SKM-1 (cell line): ENCODE results near the gene TTLL7.
A peak's percentile ranks its signal among the peaks of the same experiment; 100 is the strongest.
"Not testable (repeated sequence)": the region's sequence is repeated elsewhere in the genome, so short reads cannot be mapped to it uniquely, and the experiment has no call there.

ENCODE experiments used
- DNase-seq: peaks from one replicate; lab custom pipeline; 2025; ENCODE audit not compliant: unreplicated experiment; lab: John Stamatoyannopoulos, UW

TTLL7 gene

DNA sequence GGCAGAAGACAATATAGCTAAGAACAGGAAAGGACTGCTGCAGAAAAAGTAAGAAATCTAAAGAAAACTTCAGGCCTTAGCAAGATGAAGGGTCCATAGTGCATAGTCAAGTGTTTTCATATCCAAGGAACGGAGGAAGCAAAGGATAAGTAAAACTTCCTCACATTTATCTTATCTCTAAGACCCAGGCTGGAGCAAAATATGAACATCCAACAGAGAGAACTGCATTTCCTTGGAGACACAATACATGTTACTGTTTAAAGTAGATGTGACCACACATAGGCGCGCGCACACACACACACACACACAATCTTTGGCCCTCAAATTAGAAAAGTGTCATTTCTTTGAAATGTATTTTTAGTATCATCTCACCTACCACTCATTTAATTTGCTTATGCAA is 66.7 kb downstream of the TTLL7 start:
- no peak for DNase-seq

DNA sequence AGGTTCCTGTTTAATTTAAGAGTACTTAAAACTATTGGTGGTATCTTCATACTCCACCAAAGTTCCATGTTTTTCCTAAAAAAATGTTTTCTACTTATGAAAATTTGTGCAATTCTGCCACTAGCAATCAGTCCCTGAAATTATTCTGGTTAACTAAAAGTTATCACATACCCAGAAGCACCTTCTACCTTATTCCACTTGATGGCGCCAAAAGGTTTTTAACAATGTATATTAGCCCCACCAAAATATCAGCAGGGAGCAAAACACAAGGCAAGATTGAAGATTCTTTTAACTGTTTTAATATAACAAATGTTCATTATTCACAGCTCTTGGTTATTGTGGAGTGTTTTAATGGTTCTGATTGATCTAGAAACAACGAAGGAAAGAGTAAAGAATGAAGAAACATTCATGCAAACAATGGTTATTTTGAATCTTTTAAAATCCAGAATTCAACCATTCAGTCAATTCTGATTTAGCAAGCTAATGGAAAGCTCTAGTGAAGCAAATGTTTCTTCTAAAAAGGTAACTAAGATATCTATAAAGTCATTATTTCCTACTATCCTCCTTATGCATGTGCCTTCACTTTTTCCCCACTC is 67.2 kb downstream of the TTLL7 start:
- DNase-seq: peak; percentile 46

DNA sequence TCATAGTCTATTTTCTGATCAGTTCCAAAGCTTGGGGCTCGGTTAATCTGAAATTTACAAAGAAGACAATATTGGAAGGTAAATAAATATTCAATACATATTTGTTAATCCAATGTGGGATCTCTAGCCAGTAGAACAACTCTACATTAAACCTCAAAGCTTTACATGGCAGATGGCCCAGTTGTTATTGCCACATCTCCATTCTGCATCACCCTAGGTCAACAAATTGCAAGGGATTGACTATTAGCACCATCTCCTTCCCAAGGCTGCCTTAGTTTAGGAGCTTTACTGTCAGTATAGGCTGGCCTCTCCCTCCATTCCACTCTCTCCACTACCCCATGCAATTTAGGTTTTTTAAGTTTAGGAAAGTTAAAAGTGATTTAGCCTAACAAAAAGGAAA is 69.7 kb downstream of the TTLL7 start:
- no peak for DNase-seq

DNA sequence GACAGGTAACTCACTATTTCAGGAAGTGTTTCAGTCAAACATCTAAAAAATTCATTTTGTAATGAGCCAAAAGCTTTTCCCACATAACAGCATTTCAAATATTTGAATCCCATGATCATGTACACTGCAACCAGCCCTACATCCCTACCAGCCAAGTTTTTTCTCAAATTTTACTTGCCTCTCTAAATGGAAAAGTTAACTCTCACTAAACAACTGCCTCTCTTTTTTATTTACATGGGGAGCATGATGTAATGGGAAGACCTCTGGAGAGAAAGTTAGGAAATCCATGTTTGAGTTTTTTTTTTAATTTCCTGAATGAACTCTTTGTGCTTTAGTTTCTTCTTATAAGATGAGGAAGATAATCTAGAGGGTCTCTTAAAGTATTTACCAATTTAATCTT is 70.5 kb downstream of the TTLL7 start:
- no peak for DNase-seq

DNA sequence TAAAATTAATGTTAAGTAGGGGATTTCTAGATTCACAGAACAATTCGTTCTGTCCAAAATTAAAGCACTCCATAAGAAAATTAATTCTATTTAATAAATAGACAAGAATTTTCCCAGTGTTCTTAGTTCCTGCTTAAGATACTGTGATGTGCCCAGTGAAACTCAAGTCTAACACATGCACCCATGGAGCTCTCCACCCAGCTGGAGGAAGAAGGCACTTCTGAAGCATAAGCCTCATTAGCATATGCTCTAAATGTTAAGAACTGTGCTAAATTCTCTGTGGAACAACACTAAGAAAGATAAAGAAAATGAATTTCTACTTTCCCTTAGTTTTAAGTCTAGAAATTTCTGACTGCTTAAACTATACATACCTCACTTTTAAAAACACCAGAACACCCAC is 71.2 kb downstream of the TTLL7 start:
- DNase-seq: no peak

DNA sequence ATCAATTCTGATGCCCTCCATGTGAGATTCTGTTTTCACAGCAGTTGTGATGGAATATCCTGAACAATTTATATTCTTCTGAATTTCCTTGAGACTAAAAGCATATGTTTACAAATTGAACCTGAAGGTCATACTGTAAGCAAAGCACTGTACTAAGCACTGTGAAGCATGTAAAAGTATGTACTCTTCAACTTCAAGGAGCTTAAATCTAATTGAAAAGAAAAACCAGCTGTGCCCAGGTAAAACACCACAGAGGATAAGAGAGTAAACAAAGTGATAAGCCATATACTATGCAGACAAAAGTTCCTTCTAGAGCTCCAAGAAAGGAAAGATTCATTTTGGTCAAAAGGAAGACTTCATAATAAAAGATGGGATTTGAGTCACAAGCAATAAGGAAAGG is 71.9 kb downstream of the TTLL7 start:
- no peak for DNase-seq

DNA sequence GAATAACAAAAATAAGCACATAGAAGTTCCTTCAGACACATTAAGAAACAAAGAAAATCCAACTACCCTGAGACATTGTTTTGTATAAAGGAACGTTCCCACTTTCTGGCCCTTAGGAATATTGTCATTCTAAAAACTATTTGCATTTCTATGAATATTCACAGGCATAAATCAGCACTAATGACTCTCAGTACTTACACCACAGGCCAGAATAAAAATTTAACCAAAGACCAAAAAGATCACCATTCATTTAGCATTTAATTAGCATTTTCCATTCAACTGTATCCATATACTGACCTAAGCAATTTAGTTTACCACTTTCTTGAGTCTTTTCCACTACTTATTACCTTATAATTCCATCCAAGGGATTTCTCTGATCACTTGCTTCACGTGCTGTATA is 75.4 kb downstream of the TTLL7 start:
- no peak for DNase-seq

DNA sequence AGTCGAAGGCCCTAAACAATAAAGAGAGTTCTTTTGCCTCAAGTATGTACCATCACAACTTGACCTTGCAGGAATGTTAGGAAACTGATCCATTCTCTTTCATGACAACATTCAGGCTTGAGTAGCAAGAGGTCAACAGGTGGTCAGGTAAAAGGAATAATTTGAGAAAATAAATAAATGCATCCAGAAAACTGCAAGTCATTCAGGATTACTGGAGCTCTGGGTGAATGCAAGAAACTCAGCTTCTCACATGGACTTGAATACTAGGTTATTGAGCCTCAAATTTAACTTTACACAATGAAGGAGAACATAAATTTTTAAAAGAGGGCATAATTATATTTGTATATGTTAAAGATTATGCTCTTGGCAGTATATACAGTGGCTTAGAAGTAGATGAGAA is 76.5 kb downstream of the TTLL7 start:
- no peak for DNase-seq

DNA sequence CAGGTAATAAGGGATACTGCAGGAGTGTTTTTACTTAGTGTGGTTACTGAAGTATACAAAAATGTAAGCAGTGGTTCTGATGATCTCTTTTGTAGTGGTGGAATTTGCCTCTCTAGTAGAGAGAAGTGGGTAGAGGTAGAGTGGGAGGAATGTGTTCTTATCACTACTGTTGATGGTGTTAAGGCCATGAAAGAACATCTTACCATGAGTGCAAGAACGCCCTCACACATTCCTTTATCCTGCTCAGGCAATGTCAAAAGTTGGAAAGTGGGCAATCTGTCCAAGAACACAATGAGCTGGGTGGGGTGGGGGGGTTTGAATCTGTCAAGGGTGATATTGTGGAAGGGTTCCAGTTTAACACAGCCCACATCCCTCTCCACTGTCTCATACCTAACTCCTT is 78.6 kb downstream of the TTLL7 start:
- no peak for DNase-seq

DNA sequence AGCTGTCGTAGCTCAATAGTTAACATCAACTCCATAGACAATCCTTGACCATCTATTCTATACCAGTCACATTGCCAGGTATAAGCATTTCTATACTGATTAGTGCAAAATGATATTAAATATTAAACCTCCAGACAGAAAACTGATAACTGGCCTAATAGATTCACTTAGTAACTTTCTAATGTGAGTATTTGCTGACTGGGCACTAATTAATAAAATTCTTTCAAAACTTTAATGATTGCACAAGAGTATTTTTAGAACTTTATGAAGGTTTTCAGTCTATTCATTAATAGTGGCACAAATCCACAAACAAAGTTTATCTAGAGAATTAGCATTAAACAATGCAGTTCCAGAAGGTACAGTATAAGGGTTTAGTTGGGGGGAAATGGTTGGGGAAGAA is 79.1 kb downstream of the TTLL7 start:
- no peak for DNase-seq

DNA sequence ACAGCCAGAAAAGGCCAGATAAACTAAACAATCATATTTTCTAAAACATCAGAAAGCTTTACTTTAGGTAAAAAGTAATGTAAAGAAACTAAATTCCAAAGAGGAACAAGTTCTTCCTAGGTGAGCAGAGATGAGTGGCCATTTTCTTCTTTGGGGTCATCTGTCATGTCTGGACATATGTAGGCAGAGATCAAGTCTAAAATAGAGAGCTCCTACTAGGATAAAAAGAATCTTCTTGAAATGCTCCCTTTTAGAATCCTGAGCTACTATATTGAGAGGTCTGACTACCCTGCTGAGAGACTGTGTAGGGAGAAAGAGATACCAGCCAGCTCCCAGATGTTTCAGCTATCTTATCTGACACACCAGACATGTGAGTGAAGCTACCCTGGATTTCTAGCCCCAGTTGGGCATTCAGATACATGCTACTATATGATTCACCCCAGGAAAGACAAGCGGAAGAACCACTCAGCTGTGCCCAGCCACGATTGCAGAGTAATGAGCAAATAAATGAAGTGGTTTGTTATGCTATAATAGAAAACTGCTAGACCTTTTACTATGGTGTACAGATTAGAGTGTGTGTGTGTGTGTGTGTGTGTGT is 80.1 kb downstream of the TTLL7 start:
- DNase-seq: no peak

DNA sequence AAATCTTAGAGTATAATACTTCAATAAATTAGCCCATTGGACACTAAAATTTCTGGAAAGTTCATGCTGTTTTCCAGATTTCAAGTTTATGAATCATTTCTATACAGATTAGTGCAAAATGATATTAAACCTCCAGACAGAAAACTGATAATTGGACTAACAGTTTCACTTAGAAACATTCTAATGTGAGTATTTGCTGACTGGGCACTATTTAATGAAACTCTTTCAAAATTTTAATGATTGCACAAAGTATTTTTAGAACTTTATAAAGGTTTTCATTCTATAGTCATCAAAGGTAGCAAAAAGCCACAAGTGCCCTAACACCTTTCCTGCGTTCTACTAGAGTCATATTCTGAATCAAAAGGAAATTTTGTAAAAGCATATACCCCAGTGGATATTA is 81.0 kb downstream of the TTLL7 start:
- no peak for DNase-seq

DNA sequence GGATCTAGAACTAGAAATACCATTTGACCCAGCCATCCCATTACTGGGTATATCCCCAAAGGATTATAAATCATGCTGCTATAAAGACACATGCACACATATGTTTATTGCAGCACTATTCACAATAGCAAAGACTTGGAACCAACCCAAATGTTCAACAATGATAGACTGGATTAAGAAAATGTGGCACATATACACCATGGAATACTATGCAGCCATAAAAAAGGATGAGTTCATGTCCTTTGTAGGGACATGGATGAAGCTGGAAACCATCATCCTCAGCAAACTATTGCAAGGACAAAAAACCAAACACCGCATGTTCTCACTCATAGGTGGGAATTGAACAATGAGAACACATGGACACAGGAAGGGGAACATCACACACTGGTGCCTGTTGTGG is 82.8 kb downstream of the TTLL7 start:
- DNase-seq: not testable (repeated sequence)

DNA sequence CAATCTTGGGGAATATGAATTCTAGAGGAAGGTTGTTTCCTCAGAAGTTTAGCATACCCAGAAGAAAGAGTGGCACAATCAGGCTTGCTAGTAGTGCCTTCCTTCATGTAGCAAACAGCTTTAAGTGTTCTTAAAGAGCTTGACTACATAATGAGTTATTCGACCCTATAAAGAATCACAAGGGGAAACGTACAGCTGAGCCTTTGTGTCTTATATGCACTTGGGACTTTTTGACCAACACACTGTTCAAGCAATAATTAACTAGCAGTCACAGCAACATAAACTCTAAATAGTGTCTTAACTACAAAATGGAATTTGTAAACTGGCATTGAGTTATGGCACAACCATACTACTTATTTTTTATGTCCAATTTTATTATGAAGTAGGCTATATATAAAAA is 86.1 kb downstream of the TTLL7 start:
- no peak for DNase-seq

DNA sequence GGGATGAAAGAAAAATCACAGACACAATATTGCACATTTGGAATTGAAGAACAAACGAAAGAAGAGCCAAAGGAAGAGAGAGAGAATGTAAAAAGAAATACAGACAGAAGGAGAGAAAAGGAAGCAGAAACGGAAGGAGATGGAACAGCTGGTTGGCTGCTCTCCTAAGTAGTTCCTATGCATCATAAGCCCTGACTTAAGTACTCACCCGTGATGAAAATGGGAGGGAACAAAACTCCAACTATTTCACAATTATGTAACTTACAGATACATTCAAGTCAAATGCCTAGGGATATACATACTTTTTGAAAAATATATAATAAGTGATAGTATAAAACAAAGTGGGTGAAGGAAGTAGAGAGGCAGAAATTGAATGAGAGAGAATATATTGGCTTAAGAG is 88.5 kb downstream of the TTLL7 start:
- no peak for DNase-seq

DNA sequence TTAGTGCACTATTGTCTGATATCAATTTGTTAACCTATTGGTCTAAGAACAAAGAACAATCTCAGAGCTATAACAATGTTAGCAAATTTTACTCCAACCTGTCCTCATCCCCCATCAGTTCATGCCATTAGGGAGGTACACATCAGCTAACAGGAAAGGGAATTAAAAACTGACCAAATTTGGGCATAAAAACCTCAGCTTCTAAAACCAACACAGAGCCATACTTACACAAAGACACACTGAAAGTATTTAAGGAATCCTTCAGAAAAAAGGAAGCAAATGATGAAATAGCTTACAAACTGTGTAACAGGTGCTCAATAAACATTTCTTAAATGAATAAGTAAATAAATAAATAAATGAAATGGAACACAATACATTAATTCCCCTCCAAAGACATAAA is 89.2 kb downstream of the TTLL7 start:
- no peak for DNase-seq

DNA sequence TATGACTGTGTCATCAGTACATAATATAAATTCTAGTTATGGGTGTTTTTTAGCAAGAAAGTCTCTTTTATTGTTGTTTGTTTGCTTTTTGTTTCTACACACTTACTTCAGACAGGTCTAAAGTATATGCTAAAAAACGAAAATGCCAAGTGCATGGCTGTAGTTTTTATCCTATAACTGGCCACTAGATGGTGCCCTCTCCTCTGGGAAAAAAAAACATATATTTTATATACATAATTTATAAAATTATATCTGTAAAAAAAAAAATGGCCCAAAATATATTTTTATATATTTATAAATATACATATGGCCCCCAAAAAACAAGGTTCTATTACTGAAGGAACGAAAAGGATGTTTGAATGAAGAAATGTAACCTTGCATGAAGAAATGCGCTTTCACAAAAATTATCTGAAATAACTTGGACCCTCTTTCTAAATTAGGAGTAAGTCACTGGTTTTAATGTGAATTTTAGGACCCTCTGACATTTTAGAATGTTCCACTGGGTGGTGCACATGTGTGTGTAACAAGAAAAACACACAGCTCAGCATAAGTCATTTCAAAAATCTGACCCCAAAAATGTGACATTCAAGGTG is 93.5 kb downstream of the TTLL7 start:
- no peak for DNase-seq

DNA sequence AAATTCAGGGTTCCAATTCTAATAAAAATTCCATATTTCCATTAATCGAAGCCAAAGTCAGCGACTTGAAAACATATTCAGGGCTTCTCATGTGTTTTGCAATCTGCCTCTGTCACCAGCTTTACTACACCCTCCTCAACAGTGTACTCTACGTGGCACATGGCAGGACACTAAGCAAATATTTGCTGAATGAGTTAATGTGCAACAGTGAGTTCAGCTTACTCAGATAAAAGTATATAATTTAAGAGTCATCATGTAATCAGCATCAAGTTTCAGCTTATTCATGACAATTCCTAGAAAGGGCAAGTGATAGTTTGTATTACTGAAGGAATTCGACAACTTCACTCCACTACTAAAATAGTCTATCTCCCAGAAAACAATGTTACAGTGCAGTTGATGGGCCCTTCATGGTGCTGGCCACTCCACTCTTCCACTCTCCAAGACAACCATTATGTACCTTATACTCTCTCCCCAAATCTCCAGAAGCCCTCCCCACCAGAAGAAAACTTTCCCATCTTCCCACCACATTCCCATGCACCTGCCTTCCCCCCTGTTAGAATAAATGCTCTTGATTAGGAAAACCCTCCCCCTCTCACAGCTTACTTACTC is 97.3 kb downstream of the TTLL7 start:
- no peak for DNase-seq

DNA sequence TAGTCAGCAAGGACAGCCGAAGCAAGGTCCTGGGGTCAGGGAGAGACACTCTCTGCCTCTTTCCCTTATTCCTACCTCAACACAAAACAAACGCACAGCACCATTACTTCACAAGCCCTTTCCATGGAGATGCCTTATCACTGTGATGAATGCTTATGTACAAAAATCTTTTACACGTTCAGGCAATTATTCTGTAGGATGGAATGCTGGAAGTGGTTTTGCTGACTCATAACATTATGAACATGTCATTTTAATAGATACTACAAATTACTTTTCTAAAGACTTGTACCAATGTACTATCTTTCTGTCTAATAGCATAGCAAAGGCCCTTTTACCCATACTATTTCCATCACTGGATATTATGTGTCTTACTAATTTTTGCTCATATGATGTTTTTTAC is 98.4 kb downstream of the TTLL7 start:
- no peak for DNase-seq

DNA sequence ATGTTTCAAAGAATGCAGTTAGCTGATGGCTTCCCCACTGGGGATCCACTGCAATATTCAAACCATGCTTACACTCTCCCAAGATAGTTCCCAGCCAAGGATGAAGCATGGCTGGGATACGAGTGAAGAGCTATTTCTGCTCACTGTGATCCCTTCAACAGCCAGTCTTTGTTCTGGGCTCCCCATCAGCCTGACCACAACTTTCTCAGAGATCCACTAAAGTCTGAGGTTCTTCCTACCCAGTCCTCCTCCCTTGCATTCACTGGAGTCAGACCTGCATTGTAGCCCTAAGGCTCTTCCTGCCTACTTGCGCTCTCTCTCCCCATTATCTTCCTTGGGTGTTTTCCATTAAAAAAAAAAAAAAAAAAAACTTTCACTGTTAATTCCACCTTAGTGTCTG is 101.4 kb downstream of the TTLL7 start:
- DNase-seq: no peak

DNA sequence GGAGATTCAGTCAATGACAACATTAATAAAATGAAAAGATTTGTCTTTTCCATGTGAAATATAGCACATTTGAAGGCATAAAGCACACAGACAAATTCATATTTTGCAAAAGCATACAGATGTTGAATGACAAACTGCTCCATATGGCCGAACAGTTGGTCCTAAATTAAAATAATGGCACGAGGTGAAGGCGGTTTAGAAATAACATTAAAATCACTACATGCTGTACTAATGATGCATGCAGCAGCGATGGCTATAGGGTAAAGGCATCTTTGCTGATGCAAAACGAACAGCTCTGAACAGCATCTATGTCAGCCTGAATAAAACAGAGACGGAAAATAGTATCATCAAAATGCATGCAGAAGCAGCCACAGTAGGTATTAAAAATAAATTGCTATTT is 102.6 kb downstream of the TTLL7 start:
- no peak for DNase-seq

DNA sequence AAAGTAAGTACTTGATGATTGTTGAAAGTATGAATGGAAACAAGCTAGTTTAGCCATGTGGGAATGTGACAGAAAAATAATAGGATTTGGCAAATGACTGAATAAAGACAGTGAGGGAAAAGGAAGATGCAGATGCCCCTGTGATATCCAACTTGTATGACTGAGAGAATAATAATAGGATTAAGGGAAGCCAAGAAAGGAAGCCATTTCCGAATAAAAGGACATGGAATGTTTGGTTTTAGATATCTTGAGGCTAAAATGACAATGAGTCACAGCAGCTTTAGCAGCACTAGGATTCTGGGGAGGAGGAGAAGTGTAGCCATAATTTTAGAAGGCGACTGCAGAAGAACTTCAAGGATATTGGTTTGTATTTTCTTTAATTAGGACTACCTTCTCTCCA is 109.2 kb downstream of the TTLL7 start:
- DNase-seq: no peak

DNA sequence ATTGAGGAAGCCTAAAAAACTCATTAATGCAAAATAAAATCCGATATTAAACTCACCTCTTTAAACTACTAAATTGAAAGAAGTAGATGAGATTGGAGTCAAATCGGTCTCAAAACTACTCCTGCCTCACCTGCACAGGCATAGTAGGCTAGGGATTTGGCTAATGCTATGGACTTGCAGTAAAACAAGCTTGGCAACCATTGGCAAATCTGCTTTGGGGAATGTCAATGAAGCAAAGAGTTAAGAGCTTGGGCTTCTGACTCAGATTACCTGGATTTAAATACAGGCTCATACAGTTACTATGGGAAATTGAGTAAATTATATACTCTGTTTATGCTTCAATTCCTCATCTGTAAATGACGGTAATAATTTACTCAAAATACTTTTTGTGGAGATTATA is 111.4 kb downstream of the TTLL7 start:
- no peak for DNase-seq
